SW480 (cell line): ENCODE data around the gene RPS6KA2.

Experiments
- DNase-seq: peaks from one replicate; pipeline ENCODE4 v3.0.0-alpha.2; 2016; ENCODE audit warnings: low spot score

RPS6KA2 gene

GRCh38 chr6:166572370-166573261 lies 54.4 kb downstream of the RPS6KA2 start:
- peak; percentile 24 for DNase-seq

- DNase-seq: no peak
Measured at GRCh38 chr6:166570929-166571713, 55.9 kb downstream of the RPS6KA2 start.

- DNase-seq: no peak
Measured at GRCh38 chr6:166569206-166569605, 57.8 kb downstream of the RPS6KA2 start.

- DNase-seq: no peak
Measured at GRCh38 chr6:166567813-166568212, 59.2 kb downstream of the RPS6KA2 start.

GRCh38 chr6:166567107-166567506 lies 59.9 kb downstream of the RPS6KA2 start:
- DNase-seq: peak; percentile 67

DNA sequence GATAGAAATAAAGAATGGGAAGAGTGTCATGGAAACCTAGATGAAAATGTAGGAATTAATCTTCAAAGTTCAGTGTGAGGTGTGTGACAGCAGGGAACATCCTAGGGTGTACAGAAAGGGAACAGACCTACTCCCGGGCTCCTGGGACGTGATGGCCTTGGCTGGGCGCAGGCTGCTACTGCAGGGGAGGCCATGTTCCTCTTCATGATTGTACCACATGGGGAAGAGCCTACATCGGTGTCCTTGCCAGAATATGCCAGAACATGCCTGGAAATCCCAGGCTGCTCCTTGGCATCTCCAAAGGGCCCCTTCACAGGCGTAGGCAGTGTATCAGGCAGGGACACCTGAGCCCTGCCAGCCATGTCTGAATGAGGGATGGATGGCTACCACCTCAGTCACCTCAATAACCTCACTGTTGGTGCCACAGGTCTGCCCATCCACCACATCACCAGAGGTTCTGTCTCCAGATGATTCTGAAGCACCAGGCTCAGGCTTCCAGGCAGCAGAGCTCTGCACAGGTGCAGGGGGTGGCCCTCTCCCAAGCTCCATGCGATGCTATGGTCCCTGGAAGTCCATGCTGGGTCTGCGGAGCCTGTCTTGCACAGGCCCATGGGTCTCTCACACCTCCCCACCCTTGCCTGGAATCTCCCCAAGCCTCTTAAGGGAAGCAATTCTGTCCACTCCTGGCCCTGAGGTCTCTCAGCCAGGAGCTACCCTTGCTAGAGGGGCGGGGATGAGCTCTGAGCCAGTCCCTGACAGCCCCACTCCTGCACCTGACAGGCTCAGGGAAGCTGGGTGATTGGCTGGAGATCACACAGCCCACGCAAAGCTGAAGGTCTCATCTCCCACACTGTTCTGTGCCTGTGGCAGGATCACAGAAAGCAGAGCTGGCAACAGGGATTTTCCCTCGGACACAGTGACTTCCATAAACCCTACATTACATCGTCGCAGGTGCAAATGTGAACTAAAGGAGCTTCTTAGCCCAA lies 60.7 kb downstream of the RPS6KA2 start:
- DNase-seq: no peak

DNA sequence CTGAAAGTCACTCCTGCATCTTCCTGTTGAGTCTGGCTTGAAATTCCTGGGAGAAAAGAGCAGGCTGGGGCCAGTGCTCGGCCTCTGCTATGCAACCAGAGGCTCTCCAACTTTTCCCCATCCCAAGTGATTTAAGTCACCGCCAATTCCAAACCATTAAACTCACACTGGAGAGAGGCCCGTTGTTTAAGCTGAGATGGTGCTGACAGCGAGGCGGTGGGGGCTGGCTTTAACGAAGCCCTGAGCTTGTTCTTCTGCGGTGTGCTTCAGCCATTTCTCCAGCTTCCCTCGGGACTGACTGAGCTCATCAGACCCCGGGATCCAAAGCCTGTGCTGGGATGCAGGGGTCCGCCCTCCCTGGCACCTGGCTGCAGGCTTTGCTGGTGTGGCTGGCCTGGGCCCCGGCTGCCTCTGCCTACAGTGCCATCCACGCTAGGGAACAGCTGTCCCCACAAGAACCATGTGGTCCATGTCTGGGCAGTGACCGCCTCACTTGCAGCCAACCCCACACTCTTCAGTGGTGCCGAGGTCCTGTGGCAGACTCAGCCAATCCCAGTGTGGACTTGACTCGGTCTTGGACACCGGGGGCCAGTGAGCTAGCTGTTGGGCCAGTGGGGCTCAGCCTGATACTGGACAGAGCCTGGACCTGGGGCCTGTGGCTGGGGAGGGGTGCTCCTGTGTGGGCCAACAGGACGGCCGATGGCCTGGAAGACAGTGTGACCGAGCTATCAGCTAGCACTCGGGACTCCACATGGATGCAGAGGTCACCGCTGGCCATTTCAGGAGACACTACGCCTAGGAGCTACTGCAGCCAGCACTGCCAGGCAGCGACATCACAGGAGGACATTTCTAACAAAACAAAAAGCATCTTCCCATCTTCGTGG lies 61.7 kb downstream of the RPS6KA2 start:
- DNase-seq: no peak

- DNase-seq: no peak
Measured at GRCh38 chr6:166563805-166564204, 63.2 kb downstream of the RPS6KA2 start.

GRCh38 chr6:166563200-166563599 lies 63.9 kb downstream of the RPS6KA2 start:
- DNase-seq: no peak

GRCh38 chr6:166562726-166563125 lies 64.3 kb downstream of the RPS6KA2 start:
- no peak for DNase-seq

- DNase-seq: peak; percentile 26
Measured at GRCh38 chr6:166561771-166562359, 65.2 kb downstream of the RPS6KA2 start.

DNA sequence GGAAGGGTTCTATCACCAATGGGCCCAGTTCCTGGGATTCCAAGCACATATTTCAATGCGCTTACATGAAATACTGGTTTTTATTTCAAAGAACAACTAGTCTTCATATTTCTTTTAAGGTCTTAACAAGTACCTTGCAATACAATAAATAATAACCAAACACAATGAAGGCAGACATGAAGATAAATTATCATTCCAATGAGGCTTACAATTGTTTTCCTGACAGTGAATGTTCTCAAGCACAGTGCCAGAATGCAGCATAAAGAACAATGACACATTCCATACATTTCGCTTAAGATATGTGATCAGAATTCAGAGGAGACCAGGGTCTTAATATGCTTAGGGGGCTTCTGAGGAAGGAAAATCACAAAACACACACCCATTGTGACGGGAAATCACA lies 66.8 kb downstream of the RPS6KA2 start:
- DNase-seq: no peak

- DNase-seq: no peak
Measured at GRCh38 chr6:166559662-166560061, 67.4 kb downstream of the RPS6KA2 start.

DNA sequence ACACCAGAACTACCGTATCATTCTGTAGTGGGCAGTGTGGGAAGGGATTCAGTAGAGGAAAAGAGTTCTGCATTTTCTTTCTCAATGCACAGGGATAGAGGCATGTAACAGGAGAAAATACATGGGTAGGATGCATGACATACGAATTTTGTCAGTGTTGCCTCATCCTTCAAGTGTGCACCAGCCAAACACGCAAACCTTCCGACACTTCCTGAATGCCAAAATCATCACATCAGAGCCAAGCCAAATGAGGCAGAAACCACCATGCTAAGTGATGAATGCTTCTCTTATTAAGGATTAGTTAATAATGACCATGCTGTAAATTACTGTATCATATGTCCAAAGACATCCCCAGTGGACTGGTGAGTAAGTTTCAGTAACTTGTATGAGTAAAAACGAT lies 67.8 kb downstream of the RPS6KA2 start:
- no peak for DNase-seq

DNA sequence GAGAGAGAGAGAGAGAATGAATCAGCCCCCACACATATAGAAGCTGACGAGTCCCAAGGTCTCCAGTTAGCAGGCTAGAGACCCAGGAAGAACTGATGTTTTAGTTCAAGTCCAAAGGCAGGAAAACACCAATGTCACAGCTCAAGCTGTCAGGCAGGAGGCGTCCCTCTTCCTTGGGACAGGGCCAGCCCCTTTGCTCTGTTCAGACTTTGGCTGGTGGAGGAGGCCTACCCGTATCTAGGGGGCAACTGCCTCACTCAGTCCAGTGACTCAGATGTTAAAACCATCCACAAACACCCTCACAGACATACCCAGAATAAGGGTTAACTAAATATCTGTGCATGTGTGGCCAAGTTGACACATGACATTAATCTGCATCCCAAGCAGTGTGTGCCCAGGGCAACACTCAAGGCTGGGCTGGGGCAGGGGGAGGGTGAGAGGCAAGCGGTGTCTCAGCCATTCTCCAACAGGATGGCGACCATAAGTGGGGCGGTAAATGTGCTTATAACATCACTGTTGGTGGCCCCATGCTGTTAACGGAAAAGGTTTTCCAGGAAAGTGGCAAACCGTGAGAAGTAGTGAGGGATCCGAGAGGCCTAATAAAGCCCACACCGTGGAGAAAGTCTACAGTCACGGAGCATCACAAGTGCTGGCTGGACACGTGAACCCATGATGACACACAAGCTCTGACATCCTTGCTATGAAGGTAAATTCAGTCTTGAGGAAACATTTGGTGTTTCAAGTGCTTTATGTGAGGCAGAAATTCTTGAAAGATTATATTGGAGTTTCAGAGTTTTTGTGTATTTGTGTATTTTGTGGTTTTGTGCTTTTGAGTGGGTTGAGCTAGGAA lies 68.7 kb downstream of the RPS6KA2 start:
- DNase-seq: no peak

DNA sequence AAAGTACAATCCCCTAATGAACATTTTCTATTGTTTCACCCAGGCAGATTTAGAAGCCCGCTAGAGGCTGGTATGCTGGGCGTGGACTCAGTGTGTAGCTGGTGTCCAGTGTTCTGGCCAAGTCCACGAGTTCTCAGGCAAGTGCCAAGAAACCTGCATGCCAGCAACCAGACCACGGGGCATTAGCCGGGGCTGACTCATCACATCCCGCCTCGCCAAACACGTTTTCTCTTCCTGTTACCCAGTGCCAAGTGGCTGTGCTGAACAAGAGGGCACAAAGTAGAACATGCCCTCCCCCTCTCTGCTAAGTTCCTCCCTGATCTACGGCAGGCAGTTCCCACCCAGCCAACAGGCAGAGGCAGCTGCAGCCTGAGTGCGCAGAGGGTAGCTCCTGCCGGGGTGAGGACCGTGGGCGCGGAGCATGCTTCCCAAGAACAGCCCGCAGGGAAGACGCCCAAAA lies 70.2 kb downstream of the RPS6KA2 start:
- peak; percentile 91 for DNase-seq

- DNase-seq: no peak
Measured at GRCh38 chr6:166556336-166556735, 70.7 kb downstream of the RPS6KA2 start.

GRCh38 chr6:166555086-166555485 lies 72.0 kb downstream of the RPS6KA2 start:
- DNase-seq: no peak

- DNase-seq: no peak
Measured at GRCh38 chr6:166554316-166554715, 72.7 kb downstream of the RPS6KA2 start.
